H1 (cell line): ENCODE measurements around the gene TFEC. TPM values are rescaled to one million over a fixed set of nuclear protein-coding genes. Genes with fewer than 3 reads are reported as not detected.

Experiments used
- CTCF ChIA-PET: fragments of 300-600 bp; sonication (Branson Sonifier 250); formaldehyde crosslinking; loops from one replicate; lab custom pipeline; 2021; ENCODE audit not compliant: partially characterized antibody; lab: Charles Lee
- POLR2A ChIA-PET: fragments of 300-600 bp; sonication (Branson Sonifier 250); formaldehyde crosslinking; loops from one replicate; lab custom pipeline; 2021; ENCODE audit warnings: inconsistent platforms; ENCODE audit not compliant: partially characterized antibody; lab: Charles Lee
- DNase-seq, 2 experiments: peaks; one replicate each; pipeline versions ENCODE4 v3.0.0 to v3.0.0-alpha.2; 2010 to 2022; ENCODE audit warnings: low spot score in 2 of 2, low read depth in 1 of 2, mixed read lengths in 1 of 2
- FAIRE-seq: peaks from 2 replicates; lab custom pipeline; 2011; peaks lifted over from hg19 to GRCh38; lab: Jason Lieb, UNC
- H2AFZ ChIP-seq: 2 replicates; pipeline ENCODE4 v1.8.1; 2012; ENCODE audit warnings: low read length, inconsistent platforms
- H2AK5ac ChIP-seq: 2 replicates; pipeline ENCODE4 v1.6.1; 2013; ENCODE audit warnings: low read depth, low read length
- H2BK120ac ChIP-seq: replicated peaks from 2 replicates; pipeline ENCODE3; 2013; ENCODE audit warnings: low read depth, low read length, inconsistent platforms
- H2BK12ac ChIP-seq: 2 replicates; pipeline ENCODE4 v1.6.1; 2013; ENCODE audit warnings: low read depth, low read length
- H2BK15ac ChIP-seq: 2 replicates; pipeline ENCODE4 v1.6.1; 2013; ENCODE audit warnings: low read length
- H2BK20ac ChIP-seq: 2 replicates; pipeline ENCODE4 v1.6.1; 2013; ENCODE audit warnings: low read length
- H2BK5ac ChIP-seq: 2 replicates; pipeline ENCODE4 v1.6.1; 2013; ENCODE audit warnings: low read depth, low read length
- H3K14ac ChIP-seq: 2 replicates; pipeline ENCODE4 v1.6.1; 2013; ENCODE audit warnings: inconsistent platforms; ENCODE audit not compliant: insufficient read length
- H3K18ac ChIP-seq: 2 replicates; pipeline ENCODE4 v1.6.1; 2013; ENCODE audit warnings: low read length; ENCODE audit errors: extremely low read depth
- H3K23ac ChIP-seq: 2 replicates; pipeline ENCODE4 v1.6.1; 2013; ENCODE audit warnings: inconsistent platforms; ENCODE audit not compliant: insufficient read length
- H3K23me2 ChIP-seq: 2 replicates; pipeline ENCODE4 v1.6.1; 2013; ENCODE audit warnings: low read depth, low read length
- H3K27ac ChIP-seq: 2 replicates; pipeline ENCODE4 v1.6.1; 2011; ENCODE audit warnings: low read depth, low read length, inconsistent platforms
- H3K27me3 ChIP-seq, 4 experiments: replicated peaks in 1 of 4; 1 replicate in 1 of 4; 2 replicates in 3 of 4; pipeline versions ENCODE4 v1.6.1 to v1.8.1; 2011 to 2013; ENCODE audit warnings: low read length in 3 of 4, mild to moderate bottlenecking in 3 of 4, inconsistent platforms in 2 of 4, mixed read lengths in 2 of 4, moderate library complexity in 1 of 4; ENCODE audit not compliant: control insufficient read depth in 3 of 4, insufficient read depth in 3 of 4; ENCODE audit errors: extremely low read depth in 1 of 4
- H3K36me3 ChIP-seq, 4 experiments: 2 replicates each; pipeline versions ENCODE4 v1.6.1 to v1.8.1; 2011 to 2013; ENCODE audit warnings: mild to moderate bottlenecking in 4 of 4, low read length in 3 of 4, moderate library complexity in 2 of 4, control low read depth in 1 of 4, inconsistent platforms in 1 of 4; ENCODE audit not compliant: insufficient read depth in 4 of 4, control insufficient read depth in 2 of 4
- H3K4ac ChIP-seq: replicated peaks from 2 replicates; pipeline ENCODE3; 2013; ENCODE audit warnings: low read length, low read depth, mixed read lengths, inconsistent platforms; ENCODE audit not compliant: insufficient read length
- H3K4me1 ChIP-seq, 4 experiments: replicated peaks in 1 of 4; 1 replicate in 1 of 4; 2 replicates in 3 of 4; pipeline versions ENCODE4 v1.6.1 to v1.8.1; 2011 to 2013; ENCODE audit warnings: low read length in 3 of 4, inconsistent platforms in 2 of 4, mixed read lengths in 1 of 4; ENCODE audit not compliant: insufficient read depth in 4 of 4, control insufficient read depth in 3 of 4
- H3K4me2 ChIP-seq, 2 experiments: 2 replicates each; pipeline versions ENCODE4 v1.6.1 to v1.8.1; 2011 to 2013; ENCODE audit warnings: low read depth in 2 of 2, low read length in 2 of 2, control low read depth in 1 of 2, inconsistent platforms in 1 of 2, mild to moderate bottlenecking in 1 of 2; ENCODE audit not compliant: insufficient read depth in 1 of 2
- H3K4me3 ChIP-seq, 4 experiments: fragments of 200-600, 300-600 bp in 1 of 4; sonication (generic), shearing (Covaris generic), sonication (Bioruptor Twin) in 1 of 4; 2 replicates each; pipeline versions ENCODE4 v1.5.1 to v1.8.1; 2011 to 2016; ENCODE audit warnings: low read length in 4 of 4, low read depth in 3 of 4, control low read depth in 2 of 4, inconsistent platforms in 2 of 4, mild to moderate bottlenecking in 2 of 4, mixed read lengths in 1 of 4, moderate library complexity in 1 of 4; ENCODE audit not compliant: insufficient read depth in 2 of 4; ENCODE audit errors: extremely low read depth in 1 of 4
- H3K56ac ChIP-seq: replicated peaks from 2 replicates; pipeline ENCODE3; 2013; ENCODE audit warnings: low read depth, mild to moderate bottlenecking, mixed read lengths, low read length, inconsistent platforms; ENCODE audit not compliant: insufficient read length
- H3K79me1 ChIP-seq: 2 replicates; pipeline ENCODE4 v1.6.1; 2013; ENCODE audit warnings: low read depth, low read length, control low read depth
- H3K79me2 ChIP-seq, 2 experiments: 2 replicates each; pipeline versions ENCODE4 v1.6.1 to v1.8.1; 2012 to 2013; ENCODE audit warnings: low read length in 2 of 2, mild to moderate bottlenecking in 2 of 2, inconsistent platforms in 1 of 2; ENCODE audit not compliant: insufficient read depth in 2 of 2, control insufficient read depth in 1 of 2
- H3K9ac ChIP-seq, 4 experiments: replicated peaks in 1 of 4; 1 replicate in 1 of 4; 2 replicates in 3 of 4; pipeline versions ENCODE4 v1.6.1 to v1.8.1; 2011 to 2013; ENCODE audit warnings: low read depth in 3 of 4, low read length in 3 of 4, control low read depth in 2 of 4, mild to moderate bottlenecking in 2 of 4, moderate library complexity in 2 of 4, inconsistent platforms in 1 of 4; ENCODE audit errors: extremely low read depth in 1 of 4
- H3K9me3 ChIP-seq, 2 experiments: 2 replicates each; pipeline versions ENCODE4 v1.6.1 to v1.8.1; 2012 to 2013; ENCODE audit warnings: mild to moderate bottlenecking in 2 of 2, moderate library complexity in 2 of 2, control low read depth in 1 of 2, inconsistent platforms in 1 of 2, low read depth in 1 of 2, low read length in 1 of 2, mixed read lengths in 1 of 2; ENCODE audit not compliant: insufficient read depth in 2 of 2
- H4K20me1 ChIP-seq, 2 experiments: replicated peaks in 1 of 2; 2 replicates each; pipeline versions ENCODE3 to v1.8.1; 2011 to 2013; ENCODE audit warnings: inconsistent platforms in 2 of 2, low read length in 2 of 2, mild to moderate bottlenecking in 1 of 2; ENCODE audit not compliant: insufficient read depth in 2 of 2, control insufficient read depth in 1 of 2
- H4K5ac ChIP-seq: 2 replicates; pipeline ENCODE4 v1.6.1; 2013; ENCODE audit warnings: low read length, low read depth, mixed read lengths, inconsistent platforms; ENCODE audit not compliant: insufficient read length
- H4K8ac ChIP-seq: 2 replicates; pipeline ENCODE4 v1.8.0; 2013; ENCODE audit warnings: mild to moderate bottlenecking, moderate library complexity, low read length, inconsistent platforms; ENCODE audit not compliant: insufficient read depth; ENCODE audit errors: extremely low read depth
- H4K91ac ChIP-seq: replicated peaks from 2 replicates; pipeline ENCODE3; 2013; ENCODE audit warnings: low read length, mixed read lengths, inconsistent platforms; ENCODE audit not compliant: insufficient read length
- ATF3 ChIP-seq: IDR thresholded peaks from 2 replicates; pipeline ENCODE4 v1.6.1; 2011; ENCODE audit warnings: low read depth, mild to moderate bottlenecking, low read length; ENCODE audit not compliant: insufficient read depth
- CHD2 ChIP-seq: IDR thresholded peaks from 2 replicates; pipeline ENCODE4 v1.6.1; 2012; ENCODE audit warnings: low read length, improper control_type of control experiment
- CTBP2 ChIP-seq: IDR thresholded peaks from 2 replicates; pipeline ENCODE4 v1.7.0; 2011; ENCODE audit warnings: borderline replicate concordance, mild to moderate bottlenecking, moderate library complexity, mixed read lengths, low read length; ENCODE audit not compliant: insufficient read depth, insufficient read length
- MAFK ChIP-seq: IDR thresholded peaks from 2 replicates; pipeline ENCODE4 v1.6.1; 2012; ENCODE audit warnings: low read depth, mild to moderate bottlenecking, improper control_type of control experiment, low read length
- MAX ChIP-seq: IDR thresholded peaks from 2 replicates; pipeline ENCODE4 v1.6.1; 2012; ENCODE audit warnings: inconsistent platforms
- NANOG ChIP-seq: IDR thresholded peaks from 2 replicates; pipeline ENCODE4 v1.6.1; 2011; ENCODE audit warnings: low read length, low read depth, mild to moderate bottlenecking, inconsistent platforms; ENCODE audit not compliant: insufficient read depth, poor library complexity, severe bottlenecking
- PHF8 ChIP-seq: fragments of 200-600 bp; sonication (generic); conservative IDR thresholded peaks from 2 replicates; pipeline ENCODE4 v1.7.1; 2012; ENCODE audit warnings: low read depth, mild to moderate bottlenecking, inconsistent platforms, low read length, moderate library complexity
- RFX5 ChIP-seq: IDR thresholded peaks from 2 replicates; pipeline ENCODE4 v1.6.1; 2011; ENCODE audit warnings: low read depth, low read length, improper control_type of control experiment, borderline replicate concordance
- RXRA ChIP-seq: IDR thresholded peaks from 2 replicates; pipeline ENCODE4 v1.6.1; 2011; ENCODE audit warnings: low read depth, mild to moderate bottlenecking, low read length, moderate library complexity; ENCODE audit not compliant: insufficient read depth
- SUZ12 ChIP-seq: fragments of 200-600 bp; sonication (generic); IDR thresholded peaks from 2 replicates; pipeline ENCODE4 v1.6.1; 2012; ENCODE audit warnings: mild to moderate bottlenecking, inconsistent platforms, low read length, moderate library complexity, mixed read lengths
- TCF12 ChIP-seq: IDR thresholded peaks from 2 replicates; pipeline ENCODE4 v1.6.1; 2011; ENCODE audit warnings: low read depth, mild to moderate bottlenecking, low read length
- YY1 ChIP-seq: IDR thresholded peaks from 2 replicates; pipeline ENCODE4 v1.6.1; 2011; ENCODE audit warnings: low read depth, mild to moderate bottlenecking, low read length
- WGBS, 2 experiments: shearing (Covaris generic) in 1 of 2; methylation state at CpG; one replicate each; pipeline versions ENCODE4 v1.1.6 to v1.1.7; 2013 to 2015; ENCODE audit warnings: low lambda C conversion rate in 2 of 2, mixed read lengths in 2 of 2, inconsistent platforms in 1 of 2, low coverage in 1 of 2, missing lambda C conversion rate in 1 of 2; ENCODE audit not compliant: insufficient replicate concordance in 2 of 2, insufficient coverage in 1 of 2, insufficient read length in 1 of 2; ENCODE audit errors: extremely low coverage in 1 of 2, missing lambda C conversion rate in 1 of 2; 5-methylcytosine and 5-hydroxymethylcytosine counted together
- polyA plus RNA-seq, 7 experiments: library from polyadenylated mRNA; depleted of rRNA in 3 of 7; stranded (reverse) in 5 of 7; unstranded in 2 of 7; fragments of >200 nt in 5 of 7; fragments of 200-250 nt in 2 of 7; gene quantifications; 1 replicate in 5 of 7; 2 replicates in 1 of 7; 4 replicates in 1 of 7; pipeline versions ENCODE4 v1.2.1 to v1.2.3, GENCODE V29; 2011 to 2013; ENCODE audit warnings: missing spikeins in 2 of 7, mixed read lengths in 2 of 7
- total RNA-seq: library from RNA; stranded (reverse); fragmentation: NEBNext Ultra II Directional; extraction: Animal tissue kit (Norgen Biotek cat#: 25700); gene quantifications from 2 replicates; pipeline ENCODE4 v1.2.1, GENCODE V29; 2021

The TFEC gene
- total and polyA plus RNA-seq, 2 of the 8 experiments (the other 6 are each of a cell fraction or from before 2014, with no cell fraction given) = not detected

GRCh38 chr7:115937960-115938359 is 92.6 kb downstream of the TFEC start:
- Histone ChIP-seq H4K91ac (no peak overlapping the region), H2BK20ac (no peak overlapping the region), H3K23me2 (no peaks in the 10 kb centered on the region; the same call in 1 of the 2 replicates), H4K8ac (no peak overlapping the region), H3K79me1 (no peaks in the 10 kb centered on the region), H3K4ac (no peak overlapping the region), H3K36me3 (no peaks in the 10 kb centered on the region), H4K20me1 (no peaks in the 10 kb centered on the region), H3K27me3 (no peaks in the 10 kb centered on the region), H3K56ac (no peak overlapping the region), H3K4me3 (no peak overlapping the region), H3K9ac (no peak overlapping the region), H3K14ac (no peak overlapping the region), H2BK5ac (no peak overlapping the region), H2BK15ac (no peak overlapping the region), H3K4me1 (no peaks in the 10 kb centered on the region), H2AK5ac (no peak overlapping the region), H3K79me2 (no peaks in the 10 kb centered on the region), H3K18ac (no peak overlapping the region), H2AFZ (no peak overlapping the region), H3K9me3 (no peaks in the 10 kb centered on the region), H2BK12ac (no peak overlapping the region), H3K23ac (no peak overlapping the region), H3K27ac (no peak overlapping the region), H3K4me2 (no peak overlapping the region), H2BK120ac (no peak overlapping the region), H4K5ac (no peak overlapping the region)
- FAIRE-seq (no peak), DNase-seq (no peak)
- WGBS, 2 experiments = 95% methylated on average over 1 of the region's 1 CpG; no CpG with 5 or more reads in 1 of the 2 experiments
- ChIA-PET POLR2A (no interaction called here), CTCF (no interaction called here)
- no peak for TF ChIP-seq CHD2
- no peak for TF ChIP-seq NANOG
- no peak for TF ChIP-seq MAFK
- no peak for TF ChIP-seq RXRA
- TF ChIP-seq TCF12 = no peak
- TF ChIP-seq RFX5 = no peak
- TF ChIP-seq ATF3 = no peak
- TF ChIP-seq SUZ12 = no peak
- no peak for TF ChIP-seq YY1
- TF ChIP-seq CTBP2 = no peak
- no peak for TF ChIP-seq PHF8
- no peak for TF ChIP-seq MAX
